Measurements from ENCODE around the gene ICE1.

The ICE1 gene

GRCh38 chr5:5534333-5534732, 111.9 kb downstream of the ICE1 start:
- in situ Hi-C loops (cut with HindIII; ENCODE audit: low pct_ligation_motif_present, low sequenced_read_pairs): no loop called here
- DNase-seq: no peak
- no peak for TF ChIP-seq CTCF (IDR thresholded peaks at IDR 0.05; ENCODE audit: low read depth, low read length, missing control alignments)
- Histone ChIP-seq H3K4me3 (ENCODE audit: low read depth, low read length) (no peak overlapping the region), H3K27me3 (replicated peaks) (no peaks in the 10 kb centered on the region), H3K36me3 (replicated peaks) (no peaks in the 10 kb centered on the region), H3K27ac (no peak overlapping the region)

- H3K36me3 ChIP-seq (replicated peaks): no peaks in the 10 kb centered on the region
- H3K4me3 ChIP-seq (ENCODE audit: low read depth, low read length): no peak overlapping the region
- H3K27me3 ChIP-seq (replicated peaks): no peaks in the 10 kb centered on the region
- H3K27ac ChIP-seq: no peak overlapping the region
- TF ChIP-seq CTCF (IDR thresholded peaks at IDR 0.05; ENCODE audit: low read depth, low read length, missing control alignments): no peak
- DNase-seq: no peak
- in situ Hi-C loops (cut with HindIII; ENCODE audit: low pct_ligation_motif_present, low sequenced_read_pairs): no loop called here
Measured at GRCh38 chr5:5536871-5537270, 114.4 kb downstream of the ICE1 start.

GRCh38 chr5:5537426-5537825, 114.9 kb downstream of the ICE1 start:
- Histone ChIP-seq H3K27me3 (replicated peaks) (no peaks in the 10 kb centered on the region), H3K4me3 (ENCODE audit: low read depth, low read length) (no peak overlapping the region), H3K36me3 (replicated peaks) (no peaks in the 10 kb centered on the region), H3K27ac (no peak overlapping the region)
- TF ChIP-seq CTCF (IDR thresholded peaks at IDR 0.05; ENCODE audit: low read depth, low read length, missing control alignments): no peak
- in situ Hi-C loops (cut with HindIII; ENCODE audit: low pct_ligation_motif_present, low sequenced_read_pairs): no loop called here
- no peak for DNase-seq

- no peak for DNase-seq
- Histone ChIP-seq H3K36me3 (replicated peaks) (no peaks in the 10 kb centered on the region), H3K27me3 (replicated peaks) (no peaks in the 10 kb centered on the region), H3K4me3 (ENCODE audit: low read depth, low read length) (no peak overlapping the region), H3K27ac (no peak overlapping the region)
- TF ChIP-seq CTCF (IDR thresholded peaks at IDR 0.05; ENCODE audit: low read depth, low read length, missing control alignments): no peak
- in situ Hi-C loops (cut with HindIII; ENCODE audit: low pct_ligation_motif_present, low sequenced_read_pairs): no loop called here
Measured at GRCh38 chr5:5539590-5539989, 117.1 kb downstream of the ICE1 start.

All from brain microvascular endothelial cell (primary cell).